ENCODE results near the gene DYNLRB1. TPM values are rescaled to one million over a fixed set of nuclear protein-coding genes. Genes with fewer than 3 reads are reported as not detected.

DYNLRB1 gene
- total and polyA plus RNA-seq, 2 of the 13 experiments (the other 11 are each of a cell fraction or from before 2014, with no cell fraction given), result 140 to 244 TPM

DNA sequence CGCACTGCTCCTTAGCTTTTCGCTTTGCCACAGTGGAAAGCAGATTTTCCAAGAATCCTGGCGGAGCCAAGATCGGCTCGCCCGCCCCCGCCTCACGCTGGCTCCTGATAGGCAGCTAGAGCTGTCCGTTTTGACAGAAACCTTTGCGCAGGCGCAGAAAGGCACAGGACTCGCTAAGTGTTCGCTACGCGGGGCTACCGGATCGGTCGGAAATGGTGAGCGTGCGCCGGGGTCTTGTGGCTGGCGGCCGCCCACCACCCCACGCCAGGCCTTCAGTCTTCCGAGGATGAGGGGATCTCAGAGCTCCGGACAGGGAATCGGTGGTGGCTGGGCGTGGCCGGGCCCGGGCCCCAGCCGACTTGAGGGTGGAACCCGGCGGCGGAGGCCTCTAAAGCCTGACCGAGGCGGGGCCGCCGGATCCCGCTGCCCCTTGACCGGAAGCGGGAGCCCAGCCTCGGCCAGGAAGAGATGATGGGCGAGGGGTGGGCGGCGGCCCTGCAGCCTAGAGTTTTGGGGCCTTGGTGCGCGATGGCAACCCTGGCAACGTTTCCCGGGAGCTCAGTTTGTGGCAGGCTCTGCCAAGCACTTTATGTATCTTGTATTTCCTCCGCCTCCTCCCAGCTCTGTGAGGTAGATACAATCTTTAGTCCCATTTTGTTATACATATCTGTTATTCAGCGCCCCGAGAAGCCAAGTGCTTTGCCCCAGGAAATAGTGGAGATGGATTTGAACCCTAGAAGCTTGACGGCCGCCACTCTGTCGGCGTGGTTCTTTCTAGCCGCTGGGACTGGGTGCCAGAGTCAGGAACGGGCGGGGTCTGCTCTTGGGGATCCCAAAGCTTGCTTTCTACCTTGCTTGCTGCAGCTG is at the start of gene DYNLRB1 (continued):
- peak; percentile 100 for TF ChIP-seq AGO2 (optimal IDR thresholded peaks at IDR 0.05; ENCODE audit: low read depth, low read length)
- TF ChIP-seq, protein P1, sequence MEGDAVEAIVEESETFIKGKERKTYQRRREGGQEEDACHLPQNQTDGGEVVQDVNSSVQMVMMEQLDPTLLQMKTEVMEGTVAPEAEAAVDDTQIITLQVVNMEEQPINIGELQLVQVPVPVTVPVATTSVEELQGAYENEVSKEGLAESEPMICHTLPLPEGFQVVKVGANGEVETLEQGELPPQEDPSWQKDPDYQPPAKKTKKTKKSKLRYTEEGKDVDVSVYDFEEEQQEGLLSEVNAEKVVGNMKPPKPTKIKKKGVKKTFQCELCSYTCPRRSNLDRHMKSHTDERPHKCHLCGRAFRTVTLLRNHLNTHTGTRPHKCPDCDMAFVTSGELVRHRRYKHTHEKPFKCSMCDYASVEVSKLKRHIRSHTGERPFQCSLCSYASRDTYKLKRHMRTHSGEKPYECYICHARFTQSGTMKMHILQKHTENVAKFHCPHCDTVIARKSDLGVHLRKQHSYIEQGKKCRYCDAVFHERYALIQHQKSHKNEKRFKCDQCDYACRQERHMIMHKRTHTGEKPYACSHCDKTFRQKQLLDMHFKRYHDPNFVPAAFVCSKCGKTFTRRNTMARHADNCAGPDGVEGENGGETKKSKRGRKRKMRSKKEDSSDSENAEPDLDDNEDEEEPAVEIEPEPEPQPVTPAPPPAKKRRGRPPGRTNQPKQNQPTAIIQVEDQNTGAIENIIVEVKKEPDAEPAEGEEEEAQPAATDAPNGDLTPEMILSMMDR (CRISPR knock-in tag; IDR thresholded peaks at IDR 0.05), result 0 out of 2 replicates have a peak, but pooled peaks have one; percentile 15
- TF ChIP-seq, protein P2, sequence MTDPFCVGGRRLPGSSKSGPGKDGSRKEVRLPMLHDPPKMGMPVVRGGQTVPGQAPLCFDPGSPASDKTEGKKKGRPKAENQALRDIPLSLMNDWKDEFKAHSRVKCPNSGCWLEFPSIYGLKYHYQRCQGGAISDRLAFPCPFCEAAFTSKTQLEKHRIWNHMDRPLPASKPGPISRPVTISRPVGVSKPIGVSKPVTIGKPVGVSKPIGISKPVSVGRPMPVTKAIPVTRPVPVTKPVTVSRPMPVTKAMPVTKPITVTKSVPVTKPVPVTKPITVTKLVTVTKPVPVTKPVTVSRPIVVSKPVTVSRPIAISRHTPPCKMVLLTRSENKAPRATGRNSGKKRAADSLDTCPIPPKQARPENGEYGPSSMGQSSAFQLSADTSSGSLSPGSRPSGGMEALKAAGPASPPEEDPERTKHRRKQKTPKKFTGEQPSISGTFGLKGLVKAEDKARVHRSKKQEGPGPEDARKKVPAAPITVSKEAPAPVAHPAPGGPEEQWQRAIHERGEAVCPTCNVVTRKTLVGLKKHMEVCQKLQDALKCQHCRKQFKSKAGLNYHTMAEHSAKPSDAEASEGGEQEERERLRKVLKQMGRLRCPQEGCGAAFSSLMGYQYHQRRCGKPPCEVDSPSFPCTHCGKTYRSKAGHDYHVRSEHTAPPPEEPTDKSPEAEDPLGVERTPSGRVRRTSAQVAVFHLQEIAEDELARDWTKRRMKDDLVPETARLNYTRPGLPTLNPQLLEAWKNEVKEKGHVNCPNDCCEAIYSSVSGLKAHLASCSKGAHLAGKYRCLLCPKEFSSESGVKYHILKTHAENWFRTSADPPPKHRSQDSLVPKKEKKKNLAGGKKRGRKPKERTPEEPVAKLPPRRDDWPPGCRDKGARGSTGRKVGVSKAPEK (CRISPR knock-in tag; IDR thresholded peaks at IDR 0.05; ENCODE audit: borderline replicate concordance), result no peak; the same call in 1 of the 2 replicates
- peak; percentile 47; the same call in 1 of the 2 replicates for TF ChIP-seq ZZZ3 (CRISPR knock-in tag; IDR thresholded peaks at IDR 0.05; ENCODE audit: borderline replicate concordance)
- TF ChIP-seq KAT7 (CRISPR knock-in tag; IDR thresholded peaks at IDR 0.05; ENCODE audit: borderline replicate concordance), result peak; percentile 73
- TF ChIP-seq, protein P3, sequence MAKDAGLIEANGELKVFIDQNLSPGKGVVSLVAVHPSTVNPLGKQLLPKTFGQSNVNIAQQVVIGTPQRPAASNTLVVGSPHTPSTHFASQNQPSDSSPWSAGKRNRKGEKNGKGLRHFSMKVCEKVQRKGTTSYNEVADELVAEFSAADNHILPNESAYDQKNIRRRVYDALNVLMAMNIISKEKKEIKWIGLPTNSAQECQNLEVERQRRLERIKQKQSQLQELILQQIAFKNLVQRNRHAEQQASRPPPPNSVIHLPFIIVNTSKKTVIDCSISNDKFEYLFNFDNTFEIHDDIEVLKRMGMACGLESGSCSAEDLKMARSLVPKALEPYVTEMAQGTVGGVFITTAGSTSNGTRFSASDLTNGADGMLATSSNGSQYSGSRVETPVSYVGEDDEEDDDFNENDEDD (CRISPR knock-in tag; IDR thresholded peaks at IDR 0.05; ENCODE audit: borderline replicate concordance), result peak; percentile 70; the same call in 1 of the 2 replicates
- peak; percentile 13 for TF ChIP-seq ZEB1 (IDR thresholded peaks at IDR 0.05; ENCODE audit: insufficient replicate concordance, low read depth)
- TF ChIP-seq, protein P4, sequence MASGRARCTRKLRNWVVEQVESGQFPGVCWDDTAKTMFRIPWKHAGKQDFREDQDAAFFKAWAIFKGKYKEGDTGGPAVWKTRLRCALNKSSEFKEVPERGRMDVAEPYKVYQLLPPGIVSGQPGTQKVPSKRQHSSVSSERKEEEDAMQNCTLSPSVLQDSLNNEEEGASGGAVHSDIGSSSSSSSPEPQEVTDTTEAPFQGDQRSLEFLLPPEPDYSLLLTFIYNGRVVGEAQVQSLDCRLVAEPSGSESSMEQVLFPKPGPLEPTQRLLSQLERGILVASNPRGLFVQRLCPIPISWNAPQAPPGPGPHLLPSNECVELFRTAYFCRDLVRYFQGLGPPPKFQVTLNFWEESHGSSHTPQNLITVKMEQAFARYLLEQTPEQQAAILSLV (CRISPR knock-in tag; IDR thresholded peaks at IDR 0.05; ENCODE audit: borderline replicate concordance), result no peak; the same call in 1 of the 2 replicates
- no peak; the same call in none of the 2 replicates for TF ChIP-seq ZFP37 (CRISPR knock-in tag; IDR thresholded peaks at IDR 0.05; ENCODE audit: borderline replicate concordance)
- no peak for TF ChIP-seq ZNF839 (CRISPR knock-in tag; IDR thresholded peaks at IDR 0.05; ENCODE audit: borderline replicate concordance)
- no peak for TF ChIP-seq PRMT3 (CRISPR knock-in tag; IDR thresholded peaks at IDR 0.05; ENCODE audit: borderline replicate concordance, low read depth)
- no peak for TF ChIP-seq SP1 (IDR thresholded peaks at IDR 0.05)
- peak; percentile 70 for TF ChIP-seq SP1 (CRISPR knock-in tag; IDR thresholded peaks at IDR 0.05)
- TF ChIP-seq AHR (CRISPR knock-in tag; IDR thresholded peaks at IDR 0.05), result peak; percentile 91
- no peak for TF ChIP-seq ZNF644 (CRISPR knock-in tag; IDR thresholded peaks at IDR 0.05; ENCODE audit: low read depth)
- TF ChIP-seq BATF2 (CRISPR knock-in tag; IDR thresholded peaks at IDR 0.05), result no peak
- TF ChIP-seq ZNF720 (CRISPR knock-in tag; IDR thresholded peaks at IDR 0.05), result peak; percentile 18; the same call in 1 of the 2 replicates
- 0 out of 2 replicates have a peak, but pooled peaks have one; percentile 59 for TF ChIP-seq ISL2 (CRISPR knock-in tag; IDR thresholded peaks at IDR 0.05)
- no peak for TF ChIP-seq SMARCE1 (IDR thresholded peaks at IDR 0.05; ENCODE audit: borderline replicate concordance)
- TF ChIP-seq CREB3 (CRISPR knock-in tag; IDR thresholded peaks at IDR 0.05), result peak; percentile 44; the same call in 1 of the 2 replicates

Measured in HepG2 (cell line).